Measurements from ENCODE around the gene CCR7. TPM values are rescaled to one million over a fixed set of nuclear protein-coding genes. Genes with fewer than 3 reads are reported as not detected.

CCR7 gene
- total RNA-seq, 3 donors from 2014 or later: 0.16 to 1.0 (median 0.33) TPM

- H3K4me1 ChIP-seq: no peaks in the 10 kb centered on the region
- H3K27ac ChIP-seq: peak overlapping the region; percentile 50 to 84
- no peaks in the 10 kb centered on the region for H3K27me3 ChIP-seq
- H3K9me3 ChIP-seq: no peaks in the 10 kb centered on the region
- H3K4me3 ChIP-seq: no peak overlapping the region
- no peaks in the 10 kb centered on the region for H3K36me3 ChIP-seq
- no peak for TF ChIP-seq POLR2A (IDR thresholded peaks at IDR 0.05)
- TF ChIP-seq POLR2AphosphoS5 (IDR thresholded peaks at IDR 0.05): no peak
- no peak for TF ChIP-seq CTCF (IDR thresholded peaks at IDR 0.05)
- DNase-seq (ENCODE audit: low spot score in 2 of 2): no peak
- intact Hi-C loops (cut with DNase I; ENCODE audit: low total_unique reads): no loop called here
These were observed 41.5 kb upstream of the CCR7 start for GRCh38 chr17:40606548-40607353.

DNA sequence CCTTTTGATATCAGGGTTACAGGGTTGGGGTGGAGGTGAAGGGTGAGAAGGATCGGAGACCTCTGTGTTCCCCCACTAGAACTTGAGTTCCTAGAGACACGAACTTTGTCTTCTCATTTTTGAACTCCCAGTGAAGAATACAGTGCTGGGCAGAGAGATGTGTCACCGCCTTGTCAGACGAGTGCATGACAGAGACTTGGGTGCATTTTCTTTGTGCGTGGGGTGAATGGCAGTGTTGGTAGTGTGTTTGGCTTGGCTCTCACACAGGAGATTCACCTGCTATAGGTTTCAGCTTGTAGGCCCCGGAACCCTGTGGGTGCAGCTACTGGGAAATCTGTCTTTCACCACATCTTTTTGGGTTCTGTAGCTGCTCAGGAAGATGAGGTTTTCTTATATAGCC, 40.0 kb upstream of the CCR7 start:
- intact Hi-C loops (cut with DNase I; ENCODE audit: low total_unique reads): no loop called here
- TF ChIP-seq POLR2A (IDR thresholded peaks at IDR 0.05) (no peak), CTCF (IDR thresholded peaks at IDR 0.05) (no peak), POLR2AphosphoS5 (IDR thresholded peaks at IDR 0.05) (no peak)
- no peak overlapping the region for H3K27ac ChIP-seq
- H3K27me3 ChIP-seq: no peaks in the 10 kb centered on the region
- no peaks in the 10 kb centered on the region for H3K4me1 ChIP-seq
- H3K36me3 ChIP-seq: no peaks in the 10 kb centered on the region
- no peaks in the 10 kb centered on the region for H3K9me3 ChIP-seq
- no peak overlapping the region for H3K4me3 ChIP-seq
- no peak for DNase-seq (ENCODE audit: low spot score in 2 of 2)

DNA sequence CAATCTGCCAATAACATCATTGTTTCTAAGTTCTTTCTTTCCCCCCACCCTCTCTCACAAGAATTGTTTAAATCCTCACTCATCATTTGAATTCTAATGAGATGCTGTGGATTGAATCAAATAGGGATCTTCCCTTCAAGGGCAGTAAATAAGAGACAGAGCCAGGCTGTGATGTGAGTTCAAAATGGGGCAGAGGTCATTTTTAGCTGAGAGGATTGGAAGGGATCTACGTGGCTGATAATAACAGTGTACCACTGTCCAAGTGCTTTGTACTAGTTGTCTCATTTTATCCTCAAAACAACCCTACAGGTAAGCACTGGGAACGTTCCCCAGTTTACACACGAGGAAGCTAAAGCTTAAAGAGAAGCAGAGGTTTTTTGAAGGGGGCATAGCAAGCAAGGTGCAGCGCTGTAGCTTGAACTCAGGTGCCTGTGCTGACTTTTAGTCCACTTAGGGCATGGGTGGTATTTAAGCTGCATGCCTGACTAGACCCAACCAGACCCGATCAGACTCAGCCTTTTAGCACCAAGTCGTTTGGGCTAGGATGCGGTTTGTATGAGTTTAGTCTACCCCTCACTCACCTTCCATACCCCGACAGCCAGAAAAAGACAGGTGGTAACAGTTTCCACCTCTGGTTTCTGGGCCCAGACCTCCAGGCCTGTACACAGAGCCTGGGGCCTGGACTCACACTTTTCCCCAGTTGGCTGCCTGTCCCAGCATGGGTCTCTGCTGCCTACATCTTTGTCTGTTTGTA, 39.2 kb upstream of the CCR7 start:
- Histone ChIP-seq H3K27ac (no peak overlapping the region), H3K4me3 (no peak overlapping the region), H3K9me3 (no peaks in the 10 kb centered on the region), H3K4me1 (no peaks in the 10 kb centered on the region), H3K36me3 (no peaks in the 10 kb centered on the region), H3K27me3 (no peaks in the 10 kb centered on the region)
- intact Hi-C loops (cut with DNase I; ENCODE audit: low total_unique reads): no loop called here
- TF ChIP-seq POLR2A (IDR thresholded peaks at IDR 0.05) (no peak), POLR2AphosphoS5 (IDR thresholded peaks at IDR 0.05) (no peak), CTCF (IDR thresholded peaks at IDR 0.05) (no peak)
- DNase-seq (ENCODE audit: low spot score in 2 of 2): no peak

GRCh38 chr17:40602445-40603443, 37.5 kb upstream of the CCR7 start:
- H3K36me3 ChIP-seq: no peaks in the 10 kb centered on the region
- no peak overlapping the region for H3K27ac ChIP-seq
- no peak overlapping the region for H3K4me3 ChIP-seq
- intact Hi-C loops (cut with DNase I; ENCODE audit: low total_unique reads): no loop called here
- no peaks in the 10 kb centered on the region for H3K4me1 ChIP-seq
- DNase-seq (ENCODE audit: low spot score in 2 of 2): no peak
- TF ChIP-seq POLR2A (IDR thresholded peaks at IDR 0.05) (no peak), POLR2AphosphoS5 (IDR thresholded peaks at IDR 0.05) (no peak), CTCF (IDR thresholded peaks at IDR 0.05) (no peak)
- H3K27me3 ChIP-seq: no peaks in the 10 kb centered on the region
- H3K9me3 ChIP-seq: no peaks in the 10 kb centered on the region
